GM12873 (cell line): ENCODE results near the gene NMRK1.

Experiments used
- CTCF ChIP-seq: IDR thresholded peaks from 2 replicates; pipeline ENCODE4 v1.5.1; 2012; ENCODE audit warnings: low read depth, mild to moderate bottlenecking, moderate library complexity, low read length, control low read depth; ENCODE audit not compliant: insufficient read depth; ENCODE audit errors: missing control alignments

Gene NMRK1

GRCh38 chr9:75087824-75088645, at the start of gene NMRK1, which contains the start of gene OSTF1:
NMRK1 (minus strand) TSS chr9:75088155; CDS start chr9:75083115, 5,040 bp downstream.
OSTF1 (plus strand) TSS chr9:75088514; CDS start chr9:75088693, 179 bp downstream.
- TF ChIP-seq CTCF, result no peak

GRCh38 chr9:75134495-75134894, 46.5 kb upstream of the NMRK1 start:
- no peak for TF ChIP-seq CTCF

- TF ChIP-seq CTCF, result no peak
Measured at GRCh38 chr9:75133396-75133795, 45.4 kb upstream of the NMRK1 start.

GRCh38 chr9:75132244-75132643, 44.3 kb upstream of the NMRK1 start:
- no peak for TF ChIP-seq CTCF

- TF ChIP-seq CTCF, result no peak
Measured at GRCh38 chr9:75131700-75132099, 43.7 kb upstream of the NMRK1 start.

- TF ChIP-seq CTCF, result no peak
Measured at GRCh38 chr9:75130621-75131230, 42.8 kb upstream of the NMRK1 start.

- no peak for TF ChIP-seq CTCF
Measured at GRCh38 chr9:75130172-75130571, 42.2 kb upstream of the NMRK1 start.
